ENCODE data around the gene SSMEM1.
A peak's percentile ranks its signal among the peaks of the same experiment; 100 is the strongest.
"Not testable (repeated sequence)": the region's sequence is repeated elsewhere in the genome, so short reads cannot be mapped to it uniquely, and the experiment has no call there.

The SSMEM1 gene, protein sequence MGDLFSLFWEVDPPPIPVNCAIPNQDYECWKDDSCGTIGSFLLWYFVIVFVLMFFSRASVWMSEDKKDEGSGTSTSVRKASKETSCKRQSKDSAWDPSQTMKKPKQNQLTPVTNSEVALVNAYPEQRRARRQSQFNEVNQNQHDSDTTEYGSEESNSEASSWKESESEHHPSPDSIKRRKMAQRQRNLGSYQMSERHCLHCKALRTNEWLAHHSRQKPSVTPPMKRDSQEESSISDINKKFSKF

GRCh38 chr7:130207642-130208041 lies at the start of gene SSMEM1:
SSMEM1 (plus strand) TSS chr7:130207860; CDS start chr7:130207911, 51 bp downstream.
- DNase-seq (ENCODE audit: low read depth in 2 of 3, low spot score in 2 of 3) = no peak

- no peak for DNase-seq (ENCODE audit: low read depth in 2 of 3, low spot score in 2 of 3)
Observed at GRCh38 chr7:130160023-130160422, 47.6 kb upstream of the SSMEM1 start.

- no peak for DNase-seq (ENCODE audit: low read depth in 2 of 3, low spot score in 2 of 3)
Observed at GRCh38 chr7:130160455-130160854, 47.2 kb upstream of the SSMEM1 start.

- DNase-seq (ENCODE audit: low read depth in 2 of 3, low spot score in 2 of 3) = no peak
Observed at GRCh38 chr7:130162196-130162595, 45.5 kb upstream of the SSMEM1 start.

- DNase-seq (ENCODE audit: low read depth in 2 of 3, low spot score in 2 of 3) = no peak
Observed at GRCh38 chr7:130174237-130174959, 33.3 kb upstream of the SSMEM1 start.

- DNase-seq (ENCODE audit: low read depth in 2 of 3, low spot score in 2 of 3) = no peak
Observed at GRCh38 chr7:130178251-130178650, 29.4 kb upstream of the SSMEM1 start.

DNA sequence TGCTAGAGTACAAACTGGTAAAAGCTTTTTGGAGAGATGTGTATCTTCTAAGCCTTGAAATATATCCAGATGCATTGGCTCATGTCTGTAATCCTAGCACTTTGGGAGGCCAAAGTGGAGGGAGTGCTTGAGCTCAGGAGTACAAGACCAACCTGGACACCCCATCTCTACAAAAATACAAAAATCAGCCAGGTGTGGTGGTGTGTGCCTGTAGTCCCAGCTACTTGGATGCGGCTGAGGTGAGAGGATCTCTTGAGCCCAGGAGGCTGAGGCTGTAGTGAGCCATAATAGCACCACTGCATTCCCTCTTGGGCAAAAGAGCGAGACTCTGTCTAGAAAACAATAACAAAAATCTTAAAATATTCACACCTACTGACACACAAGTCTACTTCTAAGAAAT lies 28.0 kb upstream of the SSMEM1 start:
- no peak for DNase-seq (ENCODE audit: low read depth in 2 of 3, low spot score in 2 of 3)

DNA sequence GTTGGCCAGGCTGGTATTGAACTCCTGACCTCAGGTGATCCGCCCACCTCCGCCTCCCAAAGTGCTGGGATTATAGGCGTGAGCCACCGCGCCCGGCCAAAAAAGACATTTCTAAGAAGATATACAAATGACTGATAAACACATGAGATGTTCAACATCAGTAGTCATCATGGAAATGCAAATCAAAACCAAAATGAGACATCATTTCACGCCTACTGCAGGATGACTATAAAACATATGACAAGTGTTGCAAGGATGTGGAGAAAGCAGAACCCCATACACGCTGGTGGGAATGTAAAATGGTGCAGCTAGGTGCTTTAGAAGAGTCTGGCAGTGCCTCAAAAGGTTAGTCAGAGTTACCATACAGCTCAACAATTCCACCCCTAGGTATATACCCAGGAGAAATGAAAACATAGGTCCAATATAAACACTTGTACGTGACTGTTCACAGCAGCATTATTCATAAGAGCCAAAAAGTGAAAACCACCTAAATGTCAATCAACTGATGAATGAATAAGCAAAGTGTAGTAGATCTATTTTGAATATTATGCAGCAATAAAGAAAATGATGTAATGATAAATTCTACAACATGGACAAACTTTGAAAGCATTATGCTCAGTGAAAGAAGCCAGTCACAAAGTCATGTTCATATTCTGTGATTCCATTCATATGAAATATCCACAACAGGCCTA lies 26.9 kb upstream of the SSMEM1 start:
- peak in 1 of 3 experiments; percentile 27 for DNase-seq (ENCODE audit: low read depth in 2 of 3, low spot score in 2 of 3)

- DNase-seq (ENCODE audit: low read depth in 2 of 3, low spot score in 2 of 3) = no peak
Observed at GRCh38 chr7:130181263-130181605, 26.4 kb upstream of the SSMEM1 start.

GRCh38 chr7:130182990-130183389 lies 24.7 kb upstream of the SSMEM1 start:
- no peak for DNase-seq (ENCODE audit: low read depth in 2 of 3, low spot score in 2 of 3)

DNA sequence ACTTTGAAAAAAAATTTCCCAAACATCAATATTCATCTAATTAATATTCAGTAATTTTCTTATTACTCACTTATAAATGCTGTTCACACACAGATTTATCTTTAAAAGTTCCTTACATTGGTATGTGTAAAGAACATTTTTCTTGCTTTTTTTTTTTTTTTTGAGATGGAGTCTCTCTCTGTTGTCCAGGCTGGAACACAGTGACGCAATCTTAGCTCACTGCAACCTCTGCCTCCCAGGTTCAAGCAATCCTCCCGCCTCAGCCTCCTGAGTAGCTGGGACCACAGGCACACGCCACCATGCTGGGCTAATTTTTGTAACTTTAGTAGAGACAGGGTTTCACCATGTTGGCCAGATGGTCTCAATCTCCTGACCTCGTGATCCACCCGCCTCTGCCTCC lies 23.3 kb upstream of the SSMEM1 start:
- not testable (repeated sequence) for DNase-seq (ENCODE audit: low read depth in 2 of 3, low spot score in 2 of 3)

DNA sequence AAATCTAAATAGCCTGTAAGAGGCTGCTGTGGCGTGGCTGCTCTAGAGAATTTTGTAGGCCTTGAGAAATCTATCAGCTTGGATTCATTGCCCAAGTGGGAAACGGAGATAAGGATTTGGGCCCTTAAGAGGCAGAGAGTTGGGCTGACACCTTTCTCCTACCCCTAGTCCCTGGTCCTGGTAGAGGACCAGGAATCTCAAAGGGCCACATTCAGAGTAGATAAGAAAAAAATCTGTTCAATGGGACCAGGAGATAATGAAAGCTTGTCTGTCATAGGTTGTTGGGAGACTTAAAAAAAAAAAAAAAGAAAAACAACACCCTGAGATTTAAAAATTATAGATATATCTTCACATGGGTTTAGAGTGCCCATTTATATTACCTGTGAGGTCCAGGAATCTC lies 20.3 kb upstream of the SSMEM1 start:
- DNase-seq (ENCODE audit: low read depth in 2 of 3, low spot score in 2 of 3) = no peak

DNA sequence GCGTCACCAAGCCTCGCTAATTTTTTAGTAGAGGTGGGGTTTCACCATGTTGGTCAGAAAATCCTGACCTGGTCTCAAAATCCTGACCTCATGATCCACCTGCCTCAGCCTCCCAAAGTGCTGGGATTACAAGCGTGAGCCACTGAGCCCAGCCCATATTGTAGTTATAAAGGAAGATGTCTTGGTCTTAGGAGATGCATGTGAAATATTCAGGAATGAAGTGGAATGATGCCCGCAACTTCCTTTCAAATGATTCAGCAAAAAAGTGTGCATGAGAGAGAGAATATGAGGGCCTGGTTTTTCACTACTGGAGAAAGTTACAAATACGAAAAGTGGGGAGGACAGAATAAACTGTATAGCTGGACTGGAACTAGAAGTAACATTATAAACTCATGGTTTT lies 18.3 kb upstream of the SSMEM1 start:
- DNase-seq (ENCODE audit: low read depth in 2 of 3, low spot score in 2 of 3) = no peak

- DNase-seq (ENCODE audit: low read depth in 2 of 3, low spot score in 2 of 3) = no peak
Observed at GRCh38 chr7:130191791-130192190, 15.9 kb upstream of the SSMEM1 start.

DNA sequence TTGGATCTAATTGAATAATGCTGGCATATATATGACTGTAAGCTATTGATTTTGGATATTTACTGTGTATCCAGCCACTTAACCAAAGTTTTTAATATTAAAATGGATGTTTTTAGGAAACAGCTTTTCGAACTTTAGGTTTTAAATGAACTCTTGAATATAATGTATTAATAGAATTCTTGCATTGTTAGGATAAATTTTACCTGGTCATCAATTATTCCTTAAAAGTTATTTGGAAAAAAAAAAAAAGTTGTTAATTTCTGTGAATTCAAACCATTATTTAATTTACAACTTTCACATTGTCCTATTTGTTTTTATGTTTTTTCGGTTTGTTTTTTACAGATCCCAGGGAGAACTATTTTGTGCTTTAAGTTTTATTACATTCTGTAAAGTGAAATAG lies 12.3 kb upstream of the SSMEM1 start:
- no peak for DNase-seq (ENCODE audit: low read depth in 2 of 3, low spot score in 2 of 3)

DNA sequence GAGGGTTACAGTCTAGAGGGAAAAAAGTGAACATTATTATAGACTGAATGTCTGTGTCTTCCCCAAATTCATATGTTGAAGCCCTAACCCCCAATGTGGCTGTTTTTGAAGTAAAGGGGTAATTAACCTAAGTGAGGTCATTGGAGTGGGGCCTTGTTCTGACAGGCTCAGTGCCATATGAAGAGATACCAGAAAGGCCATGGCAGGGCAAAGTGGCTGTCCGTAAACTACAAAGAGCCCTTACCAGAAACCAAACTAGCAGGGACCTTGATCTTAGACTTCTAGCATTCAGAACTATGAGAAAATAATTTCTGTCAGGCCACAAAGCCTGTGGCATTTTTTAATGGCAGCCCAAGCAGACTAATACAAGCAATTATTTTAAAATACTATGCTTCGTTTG lies 11.2 kb upstream of the SSMEM1 start:
- no peak for DNase-seq (ENCODE audit: low read depth in 2 of 3, low spot score in 2 of 3)

- no peak for DNase-seq (ENCODE audit: low read depth in 2 of 3, low spot score in 2 of 3)
Observed at GRCh38 chr7:130197094-130197493, 10.6 kb upstream of the SSMEM1 start.

DNA sequence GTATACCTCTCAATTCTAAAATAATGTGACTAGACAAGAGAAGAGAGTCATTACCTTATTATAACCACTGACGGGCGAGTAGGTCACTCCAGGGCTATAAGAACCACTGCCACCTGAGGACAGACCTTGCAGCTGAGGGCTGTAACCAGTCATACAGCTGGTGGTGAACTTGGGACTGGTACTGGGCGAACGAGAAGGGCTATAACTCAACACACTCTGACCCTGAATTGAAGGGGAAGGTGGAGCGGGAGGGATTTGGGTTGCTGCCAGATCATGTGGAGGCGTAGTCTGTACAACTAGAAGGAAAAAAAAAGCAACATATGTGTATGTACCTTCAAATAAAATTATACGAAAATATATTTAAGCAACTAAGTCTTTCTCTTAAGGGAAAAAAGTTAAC lies 5.9 kb upstream of the SSMEM1 start:
- no peak for DNase-seq (ENCODE audit: low read depth in 2 of 3, low spot score in 2 of 3)

- peak; percentile 83 to 93 (median 88) for DNase-seq (ENCODE audit: low read depth in 2 of 3, low spot score in 2 of 3)
Observed at GRCh38 chr7:130205084-130205947, 2.3 kb upstream of the SSMEM1 start, which contains the start of gene TMEM209. TMEM209 (minus strand) TSS chr7:130205406; CDS start chr7:130205375, 31 bp downstream.

GRCh38 chr7:130207033-130207432 lies 627 bp upstream of the SSMEM1 start:
- no peak for DNase-seq (ENCODE audit: low read depth in 2 of 3, low spot score in 2 of 3)

DNA sequence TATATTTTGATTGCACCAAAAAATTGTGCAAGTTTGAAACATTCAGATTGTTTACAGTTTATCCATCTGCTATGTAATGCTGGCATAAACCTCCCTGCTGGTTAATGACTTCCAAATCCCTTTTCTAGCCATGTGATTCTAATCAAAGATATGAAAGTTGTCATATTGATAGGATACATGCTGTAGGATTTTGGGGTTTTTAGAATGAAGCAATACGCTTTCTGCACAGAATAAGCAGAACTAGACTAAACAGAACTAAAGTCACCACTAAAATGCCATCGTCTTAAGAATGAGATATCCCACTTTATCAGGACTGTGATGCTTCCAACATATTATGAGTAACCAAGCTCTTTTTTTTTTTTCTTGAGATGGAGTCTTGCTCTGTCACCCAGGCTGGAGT lies 856 bp downstream of the SSMEM1 start:
- no peak for DNase-seq (ENCODE audit: low read depth in 2 of 3, low spot score in 2 of 3)
